Choroid plexus epithelial cell (primary cell): Measurements from ENCODE around the gene SORCS1.

Source experiments
- DNase-seq: peaks from one replicate; pipeline ENCODE4 v3.0.0-alpha.2; 2010; ENCODE audit warnings: low read depth
- H3K4me3 ChIP-seq: 2 replicates; pipeline ENCODE4 v1.5.1; 2011; ENCODE audit warnings: low read depth, mild to moderate bottlenecking, control low read depth, low read length, moderate library complexity
- TF ChIP-seq, protein P1 (sequence below): conservative IDR thresholded peaks from 2 replicates; pipeline ENCODE4 v1.5.1; 2011; ENCODE audit warnings: low read depth, mild to moderate bottlenecking, control low read depth, inconsistent platforms, low read length, moderate library complexity

Gene SORCS1

DNA sequence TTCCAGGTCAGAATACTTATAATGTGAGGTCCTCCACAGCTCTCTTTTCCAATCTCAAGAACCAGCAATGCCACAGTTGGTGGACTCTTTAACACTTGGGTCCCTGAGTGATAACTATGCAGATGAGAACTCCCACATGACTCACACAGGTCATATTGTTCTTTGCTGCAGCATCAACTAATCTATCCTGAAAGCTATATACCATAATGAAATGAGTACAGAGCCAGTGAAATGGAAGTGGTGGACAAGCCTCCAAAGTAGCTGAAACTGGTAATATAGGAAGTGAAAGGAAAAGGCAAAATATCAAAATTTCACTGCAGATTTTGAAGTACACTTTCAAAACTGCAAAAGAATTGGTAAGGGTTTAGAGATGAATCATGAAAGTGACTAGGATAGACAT lies 45.6 kb downstream of the SORCS1 start:
- TF ChIP-seq, protein P1, sequence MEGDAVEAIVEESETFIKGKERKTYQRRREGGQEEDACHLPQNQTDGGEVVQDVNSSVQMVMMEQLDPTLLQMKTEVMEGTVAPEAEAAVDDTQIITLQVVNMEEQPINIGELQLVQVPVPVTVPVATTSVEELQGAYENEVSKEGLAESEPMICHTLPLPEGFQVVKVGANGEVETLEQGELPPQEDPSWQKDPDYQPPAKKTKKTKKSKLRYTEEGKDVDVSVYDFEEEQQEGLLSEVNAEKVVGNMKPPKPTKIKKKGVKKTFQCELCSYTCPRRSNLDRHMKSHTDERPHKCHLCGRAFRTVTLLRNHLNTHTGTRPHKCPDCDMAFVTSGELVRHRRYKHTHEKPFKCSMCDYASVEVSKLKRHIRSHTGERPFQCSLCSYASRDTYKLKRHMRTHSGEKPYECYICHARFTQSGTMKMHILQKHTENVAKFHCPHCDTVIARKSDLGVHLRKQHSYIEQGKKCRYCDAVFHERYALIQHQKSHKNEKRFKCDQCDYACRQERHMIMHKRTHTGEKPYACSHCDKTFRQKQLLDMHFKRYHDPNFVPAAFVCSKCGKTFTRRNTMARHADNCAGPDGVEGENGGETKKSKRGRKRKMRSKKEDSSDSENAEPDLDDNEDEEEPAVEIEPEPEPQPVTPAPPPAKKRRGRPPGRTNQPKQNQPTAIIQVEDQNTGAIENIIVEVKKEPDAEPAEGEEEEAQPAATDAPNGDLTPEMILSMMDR: no peak
- H3K4me3 ChIP-seq: no peak overlapping the region
- no peak for DNase-seq

DNA sequence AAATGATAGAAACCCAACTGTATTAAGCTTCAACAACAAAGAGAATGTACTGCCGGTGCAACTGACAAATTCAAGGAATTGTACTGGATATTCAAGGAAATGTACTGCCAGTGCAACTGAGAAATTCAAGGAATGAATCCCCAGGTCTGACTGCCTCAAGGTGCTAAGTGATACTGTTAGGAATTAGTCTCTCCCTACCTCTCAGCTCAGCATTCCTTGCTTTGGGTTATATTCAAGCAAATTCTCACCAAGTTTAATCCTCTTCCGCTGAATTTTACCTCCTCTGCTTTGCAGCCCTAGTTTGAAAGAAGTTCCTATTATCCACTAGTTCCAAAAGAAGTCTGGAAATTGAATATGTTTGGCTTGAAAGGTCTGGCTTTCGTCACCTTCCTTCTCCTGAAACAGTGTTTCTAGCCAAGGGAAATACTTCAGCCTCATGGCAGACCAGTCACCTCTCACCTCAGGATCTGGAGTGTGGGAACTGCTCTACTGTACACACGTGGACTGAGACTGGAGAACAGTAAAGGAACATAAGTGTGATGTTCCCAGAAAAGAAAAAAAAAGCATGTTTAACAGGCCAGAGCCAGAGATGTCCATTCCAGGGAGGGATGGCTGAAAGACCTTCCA lies 60.4 kb downstream of the SORCS1 start:
- no peak overlapping the region for H3K4me3 ChIP-seq
- TF ChIP-seq, protein P1: no peak

GRCh38 chr10:107103174-107104025 lies 61.1 kb downstream of the SORCS1 start:
- no peak for DNase-seq
- H3K4me3 ChIP-seq: no peak overlapping the region
- TF ChIP-seq, protein P1: no peak

More for the DNA sequence above, 60.4 kb downstream of the SORCS1 start:
- DNase-seq: no peak

- TF ChIP-seq, protein P1: no peak
- H3K4me3 ChIP-seq: no peak overlapping the region
These were observed 66.2 kb downstream of the SORCS1 start for GRCh38 chr10:107098326-107098725.

GRCh38 chr10:107094824-107095522 lies 69.5 kb downstream of the SORCS1 start:
- no peak for DNase-seq
- no peak overlapping the region for H3K4me3 ChIP-seq
- TF ChIP-seq, protein P1: no peak

More at GRCh38 chr10:107098326-107098725, 66.2 kb downstream of the SORCS1 start:
- no peak for DNase-seq

DNA sequence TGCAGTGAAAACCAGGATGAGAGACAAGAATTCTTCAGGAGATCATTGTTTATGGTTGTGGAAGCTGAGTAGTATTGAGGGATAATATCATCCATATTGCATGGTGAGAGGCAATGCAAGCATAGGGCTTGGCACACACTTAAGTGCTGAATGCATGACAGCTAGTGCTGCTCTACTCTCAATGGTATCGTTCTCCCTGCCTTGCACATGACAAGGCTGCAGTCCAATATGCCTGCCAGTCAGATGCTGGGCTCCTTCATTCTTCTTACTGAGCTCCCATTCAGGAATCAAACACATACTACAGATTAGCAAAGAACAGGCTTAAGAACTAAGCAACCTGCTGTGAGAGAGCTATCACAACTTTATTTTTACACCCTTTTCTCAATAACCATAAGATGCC lies 72.2 kb downstream of the SORCS1 start:
- no peak overlapping the region for H3K4me3 ChIP-seq
- no peak for DNase-seq
- TF ChIP-seq, protein P1: no peak
